Spleen (tissue), 11 donors: ENCODE measurements around the gene C1orf174. TPM values are rescaled to one million over a fixed set of nuclear protein-coding genes. Genes with fewer than 3 reads are reported as not detected.

Experiments used
- DNase-seq: peaks from one replicate; pipeline ENCODE4 v3.0.0-alpha.2; 2020
- H3K27ac ChIP-seq, 8 donors: fragments of 200-600 bp; sonication (generic) in 7 of 8; 1 replicate in 4 of 8; 2 replicates in 4 of 8; pipeline versions ENCODE4 v1.5.0 to v1.8.0; 2016 to 2021; ENCODE audit warnings: inconsistent platforms in 4 of 8, mild to moderate bottlenecking in 4 of 8, moderate library complexity in 1 of 8
- H3K27me3 ChIP-seq, 7 donors: fragments of 200-600 bp; sonication (generic) in 6 of 7; replicated peaks in 1 of 7; 1 replicate in 4 of 7; 2 replicates in 3 of 7; pipeline versions ENCODE4 v1.5.0 to v1.8.0; 2016 to 2021; ENCODE audit warnings: inconsistent platforms in 3 of 7, mild to moderate bottlenecking in 1 of 7
- H3K36me3 ChIP-seq, 6 donors: fragments of 200-600 bp; sonication (generic) in 5 of 6; 1 replicate in 4 of 6; 2 replicates in 2 of 6; pipeline versions ENCODE4 v1.5.0 to v1.8.0; 2016 to 2021; ENCODE audit warnings: inconsistent platforms in 2 of 6
- H3K4me1 ChIP-seq, 6 donors: fragments of 200-600 bp; sonication (generic) in 5 of 6; 1 replicate in 3 of 6; 2 replicates in 3 of 6; pipeline versions ENCODE4 v1.5.0 to v1.8.0; 2016 to 2021; ENCODE audit warnings: inconsistent platforms in 3 of 6
- H3K4me3 ChIP-seq, 8 donors: fragments of 200-600 bp; sonication (generic) in 7 of 8; 1 replicate in 4 of 8; 2 replicates in 4 of 8; pipeline versions ENCODE4 v1.5.0 to v1.8.0; 2016 to 2021; ENCODE audit warnings: inconsistent platforms in 4 of 8, mild to moderate bottlenecking in 4 of 8, moderate library complexity in 2 of 8
- H3K9me3 ChIP-seq, 8 donors: fragments of 200-600 bp; sonication (generic) in 7 of 8; 1 replicate in 4 of 8; 2 replicates in 4 of 8; pipeline versions ENCODE4 v1.5.0 to v1.8.0; 2016 to 2021; ENCODE audit warnings: inconsistent platforms in 4 of 8
- CTCF ChIP-seq, 11 experiments: fragments of 200-600 bp in 7 of 11; fragments of 450-650 bp in 4 of 11; sonication (generic) in 4 of 11; IDR thresholded peaks in 8 of 11; conservative IDR thresholded peaks in 3 of 11; 1 replicate in 7 of 11; 2 replicates in 4 of 11; pipeline versions ENCODE4 v1.4.0 to v1.8.0; 2016 to 2021; ENCODE audit warnings: antibody characterized with exemption in 11 of 11, inconsistent platforms in 4 of 11, mild to moderate bottlenecking in 1 of 11
- POLR2A ChIP-seq, 3 donors: fragments of 450-650 bp; IDR thresholded peaks; one replicate each; pipeline ENCODE4 v1.5.1; 2017; ENCODE audit warnings: antibody characterized with exemption in 3 of 3, mild to moderate bottlenecking in 1 of 3
- POLR2AphosphoS5 ChIP-seq, 3 donors: sonication (generic); formaldehyde crosslinking; IDR thresholded peaks; one replicate each; pipeline ENCODE4 v1.5.1; 2017; ENCODE audit warnings: antibody characterized with exemption in 3 of 3
- WGBS, 5 donors: extraction: QIAGEN DNeasy Blood & Tissue Kit in 3 of 5; methylation state at CpG; one replicate each; pipeline versions ENCODE4 v1.1.5 to v1.1.7; 2013 to 2018; 5-methylcytosine and 5-hydroxymethylcytosine counted together
- intact Hi-C: fragments of 100-400 bp; cut with DNase I; formaldehyde crosslinking; loops from one replicate; pipeline ENCODE4 v1.15.0; 2023; ENCODE audit warnings: low total_unique reads
- polyA plus RNA-seq, 3 donors: library from polyadenylated mRNA; stranded (reverse); fragments of 200-250 nt; gene quantifications; one replicate each; pipeline ENCODE4 v1.2.1, GENCODE V29; 2013
- total RNA-seq, 7 donors: library from RNA; depleted of rRNA in 3 of 7; stranded (reverse); fragments of >200 nt in 3 of 7; fragmentation: NEBNext Ultra II Directional in 4 of 7; extraction: Animal tissue kit (Norgen Biotek cat#: 25700) in 4 of 7; gene quantifications; one replicate each; pipeline versions ENCODE4 v1.1.0 to v1.2.1, GENCODE V29; 2016 to 2021
- donor health status: healthy with polysubstance abuse.
- donor health status: DM: no; HTN: no; CAD: no; lungs with moderate emphysema.
- donor health status: DM: no; HTN: no; CAD: no.
- donor health status: Bipolar disorder and iron deficiency.
- donor health status: healthy.
- donor health status: DM: no; HTN: no; CAD: no.
- donor health status: DM: yes; HTN: yes; CAD: no.

The C1orf174 gene
- total and polyA plus RNA-seq, 10 donors, result 14.9 to 34.5 (median 21.8) TPM

GRCh38 chr1:3904843-3905185 lies 4.7 kb upstream of the C1orf174 start:
- 80 to 93% (median 86%) methylated on average over 4 of the region's 4 CpGs for WGBS, 5 donors
- TF ChIP-seq CTCF (IDR thresholded peaks at IDR 0.05 in 8 of 11, conservative IDR thresholded peaks at IDR 0.05 in 3 of 11) (no peak), POLR2A (IDR thresholded peaks at IDR 0.05) (no peak), POLR2AphosphoS5 (IDR thresholded peaks at IDR 0.05) (no peak)
- no peaks in the 10 kb centered on the region for H3K27me3 ChIP-seq
- DNase-seq, result peak; percentile 20
- H3K4me3 ChIP-seq, result no peak overlapping the region
- no peaks in the 10 kb centered on the region for H3K9me3 ChIP-seq
- no peaks in the 10 kb centered on the region for H3K36me3 ChIP-seq
- no peak overlapping the region for H3K27ac ChIP-seq
- H3K4me1 ChIP-seq, result peaks cover 4 to 64% (median 16%) of the 10 kb centered on the region in 6 donors
- intact Hi-C loops, result no loop called here

GRCh38 chr1:3904006-3904842 lies 4.2 kb upstream of the C1orf174 start:
- DNase-seq, result peak; percentile 75
- intact Hi-C loops, result no loop called here
- WGBS, 5 donors, result 72 to 78% (median 74%) methylated on average over 19 to 24 of the region's 24 CpGs

GRCh38 chr1:3903141-3904005 lies 3.3 kb upstream of the C1orf174 start:
- Histone ChIP-seq H3K36me3 (no peaks in the 10 kb centered on the region), H3K9me3 (peaks cover 0 to 9% (median 4%) of the 10 kb centered on the region in 8 donors), H3K4me3 (no peak overlapping the region), H3K27ac (peak overlapping the region in 6 of 8 donors; percentile 10 to 99 (median 52)), H3K27me3 (no peaks in the 10 kb centered on the region), H3K4me1 (peaks cover 12 to 74% (median 27%) of the 10 kb centered on the region in 6 donors)
- TF ChIP-seq CTCF (IDR thresholded peaks at IDR 0.05 in 8 of 11, conservative IDR thresholded peaks at IDR 0.05 in 3 of 11) (no peak), POLR2A (IDR thresholded peaks at IDR 0.05) (no peak), POLR2AphosphoS5 (IDR thresholded peaks at IDR 0.05) (no peak)
- intact Hi-C loops, result no loop called here
- DNase-seq, result peak; percentile 82
- 60 to 87% (median 66%) methylated on average over 16 of the region's 16 CpGs for WGBS, 5 donors

More at GRCh38 chr1:3904006-3904842, 4.2 kb upstream of the C1orf174 start:
- H3K27ac ChIP-seq, result peak overlapping the region in 2 of 8 donors; percentile 95 to 99
- H3K36me3 ChIP-seq, result no peaks in the 10 kb centered on the region
- TF ChIP-seq POLR2AphosphoS5 (IDR thresholded peaks at IDR 0.05) (no peak), POLR2A (IDR thresholded peaks at IDR 0.05) (no peak), CTCF (IDR thresholded peaks at IDR 0.05 in 8 of 11, conservative IDR thresholded peaks at IDR 0.05 in 3 of 11) (no peak)
- no peak overlapping the region for H3K4me3 ChIP-seq
- H3K27me3 ChIP-seq, result no peaks in the 10 kb centered on the region
- peaks cover 0 to under 1% (median 0%) of the 10 kb centered on the region in 8 donors for H3K9me3 ChIP-seq
- H3K4me1 ChIP-seq, result peaks cover 5 to 65% (median 21%) of the 10 kb centered on the region in 6 donors
